ENCODE results near the gene YBX3. TPM values are rescaled to one million over a fixed set of nuclear protein-coding genes. Genes with fewer than 3 reads are reported as not detected.
"Not testable (repeated sequence)": the region's sequence is repeated elsewhere in the genome, so short reads cannot be mapped to it uniquely, and the experiment has no call there.

Gene YBX3
- total RNA-seq, 1 experiment from 2014 or later: 312 TPM

DNA sequence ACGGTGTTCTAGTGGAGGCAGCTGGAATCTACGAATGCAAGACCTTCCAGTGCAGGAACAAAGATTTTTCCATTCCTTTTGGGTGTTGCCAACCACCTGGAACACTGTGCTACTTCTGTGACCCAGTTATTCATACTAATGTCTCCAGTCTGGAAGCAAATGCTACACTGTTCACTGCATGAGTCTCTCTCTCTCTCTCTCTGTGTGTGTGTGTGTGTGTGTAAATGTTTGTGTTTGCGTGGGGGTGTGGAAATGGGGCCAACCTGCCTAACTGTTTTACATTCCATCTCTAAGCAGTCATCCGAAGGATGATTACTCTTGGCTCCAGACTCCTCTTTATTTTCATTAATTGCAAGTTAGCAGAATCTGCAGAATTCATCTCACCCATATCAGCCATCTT, 29.9 kb upstream of the YBX3 start:
- no peak for DNase-seq
- intact Hi-C loops (cut with micrococcal nuclease; ENCODE audit: unreplicated experiment): loop anchor here (5.0 kb wide), 1 partner anchor 141 kb away; the partner anchor contains the start of gene MAGOHB
- no TSS peak for BruUV-seq (replicated peaks)
- H3K9me3 Mint-ChIP-seq (ENCODE audit: low read depth, unreplicated experiment): peaks cover 8% of the 10 kb centered on the region
- H3K27me3 Mint-ChIP-seq (ENCODE audit: unreplicated experiment): peaks cover 2% of the 10 kb centered on the region
- H3K27ac Mint-ChIP-seq (ENCODE audit: unreplicated experiment): no peak overlapping the region
- peaks cover 18% of the 10 kb centered on the region for H3K4me1 Mint-ChIP-seq (ENCODE audit: low read depth, unreplicated experiment)
- TF ChIP-seq, protein P1, sequence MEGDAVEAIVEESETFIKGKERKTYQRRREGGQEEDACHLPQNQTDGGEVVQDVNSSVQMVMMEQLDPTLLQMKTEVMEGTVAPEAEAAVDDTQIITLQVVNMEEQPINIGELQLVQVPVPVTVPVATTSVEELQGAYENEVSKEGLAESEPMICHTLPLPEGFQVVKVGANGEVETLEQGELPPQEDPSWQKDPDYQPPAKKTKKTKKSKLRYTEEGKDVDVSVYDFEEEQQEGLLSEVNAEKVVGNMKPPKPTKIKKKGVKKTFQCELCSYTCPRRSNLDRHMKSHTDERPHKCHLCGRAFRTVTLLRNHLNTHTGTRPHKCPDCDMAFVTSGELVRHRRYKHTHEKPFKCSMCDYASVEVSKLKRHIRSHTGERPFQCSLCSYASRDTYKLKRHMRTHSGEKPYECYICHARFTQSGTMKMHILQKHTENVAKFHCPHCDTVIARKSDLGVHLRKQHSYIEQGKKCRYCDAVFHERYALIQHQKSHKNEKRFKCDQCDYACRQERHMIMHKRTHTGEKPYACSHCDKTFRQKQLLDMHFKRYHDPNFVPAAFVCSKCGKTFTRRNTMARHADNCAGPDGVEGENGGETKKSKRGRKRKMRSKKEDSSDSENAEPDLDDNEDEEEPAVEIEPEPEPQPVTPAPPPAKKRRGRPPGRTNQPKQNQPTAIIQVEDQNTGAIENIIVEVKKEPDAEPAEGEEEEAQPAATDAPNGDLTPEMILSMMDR (IDR thresholded peaks at IDR 0.05; ENCODE audit: unreplicated experiment): no peak
- H3K4me3 Mint-ChIP-seq (ENCODE audit: low read depth, unreplicated experiment): no peak overlapping the region
- no peaks in the 10 kb centered on the region for H3K36me3 Mint-ChIP-seq (ENCODE audit: insufficient read depth, unreplicated experiment)
- CTCF ChIA-PET: no interaction called here

DNA sequence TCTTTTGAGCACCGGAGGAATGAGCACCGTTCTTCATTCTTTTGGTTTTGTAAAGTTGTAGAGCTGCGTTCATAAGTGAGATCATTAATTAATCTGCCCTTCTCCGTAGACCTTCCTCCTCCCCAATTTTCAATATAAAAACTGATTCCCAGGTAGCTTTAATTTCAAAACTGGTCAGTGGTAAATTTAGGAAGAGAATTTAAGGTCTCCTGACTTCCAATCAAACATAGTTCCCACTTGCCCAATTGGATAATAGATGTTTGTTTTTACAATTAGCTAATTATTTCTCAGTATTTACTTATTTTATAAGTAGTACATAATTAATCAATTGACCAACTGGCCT, 27.2 kb upstream of the YBX3 start:
- DNase-seq: no peak
- no peaks in the 10 kb centered on the region for H3K9me3 Mint-ChIP-seq (ENCODE audit: low read depth, unreplicated experiment)
- peak overlapping the region; percentile 57 for H3K4me3 Mint-ChIP-seq (ENCODE audit: low read depth, unreplicated experiment)
- H3K27me3 Mint-ChIP-seq (ENCODE audit: unreplicated experiment): no peaks in the 10 kb centered on the region
- intact Hi-C loops (cut with micrococcal nuclease; ENCODE audit: unreplicated experiment): loop anchor here (2.0 to 5.0 kb wide), 3 partner anchors 34 to 138 kb away; partner anchors contain the start of genes MAGOHB and STYK1
- CTCF ChIA-PET: interaction anchor here (0.8 to 1.7 kb wide), 5 partner anchors 14 to 82 kb away, joined by 3 to 12 read pairs (median 3); partner anchors contain the start of gene YBX3
- H3K4me1 Mint-ChIP-seq (ENCODE audit: low read depth, unreplicated experiment): peaks cover 27% of the 10 kb centered on the region
- TF ChIP-seq, protein P1 (IDR thresholded peaks at IDR 0.05; ENCODE audit: unreplicated experiment): no peak
- no peak overlapping the region for H3K27ac Mint-ChIP-seq (ENCODE audit: unreplicated experiment)
- BruUV-seq (replicated peaks): no TSS peak
- H3K36me3 Mint-ChIP-seq (ENCODE audit: insufficient read depth, unreplicated experiment): no peaks in the 10 kb centered on the region

DNA sequence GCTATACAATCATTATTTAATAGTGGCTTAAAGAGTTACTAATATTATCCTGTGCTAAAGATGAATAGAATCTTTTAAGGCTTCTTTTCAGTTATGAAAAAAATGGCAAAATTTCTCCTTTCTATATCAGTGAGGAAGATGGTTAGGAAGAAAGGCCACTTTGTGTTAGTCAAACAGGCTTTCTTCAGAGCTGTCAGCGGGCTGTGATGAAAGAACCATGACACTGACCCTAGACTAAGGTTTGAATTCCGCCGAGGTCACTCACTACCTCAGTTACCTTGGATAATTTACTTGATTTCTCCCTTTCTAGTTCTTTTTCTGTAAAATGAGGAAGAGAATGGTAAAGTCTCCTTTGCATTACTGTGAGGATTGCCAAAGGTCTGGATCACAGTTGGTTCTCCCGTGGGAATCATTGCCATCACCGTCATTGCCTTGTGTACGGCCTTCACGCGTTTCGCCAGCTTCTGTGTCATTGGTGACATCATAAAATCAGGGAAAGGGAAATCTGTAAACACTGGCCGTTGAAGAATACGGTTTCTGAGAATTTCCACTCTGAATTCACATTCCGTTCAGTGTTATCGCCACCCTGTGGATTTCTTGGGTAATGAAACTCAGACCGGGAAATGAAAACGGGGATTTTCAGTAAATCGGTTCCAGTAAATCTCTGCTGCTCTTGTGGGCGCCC, 26.7 kb upstream of the YBX3 start:
- Mint-ChIP-seq H3K4me3 (ENCODE audit: low read depth, unreplicated experiment) (peak overlapping the region; percentile 57), H3K9me3 (ENCODE audit: low read depth, unreplicated experiment) (no peaks in the 10 kb centered on the region), H3K27me3 (ENCODE audit: unreplicated experiment) (no peaks in the 10 kb centered on the region), H3K36me3 (ENCODE audit: insufficient read depth, unreplicated experiment) (no peaks in the 10 kb centered on the region), H3K4me1 (ENCODE audit: low read depth, unreplicated experiment) (peaks cover 27% of the 10 kb centered on the region), H3K27ac (ENCODE audit: unreplicated experiment) (no peak overlapping the region)
- intact Hi-C loops (cut with micrococcal nuclease; ENCODE audit: unreplicated experiment): loop anchor here (2.0 to 5.0 kb wide), 3 partner anchors 33 to 138 kb away; partner anchors contain the start of genes MAGOHB and STYK1
- TSS peak; percentile 72 for BruUV-seq (replicated peaks)
- TF ChIP-seq, protein P1 (IDR thresholded peaks at IDR 0.05; ENCODE audit: unreplicated experiment): peak; percentile 79
- DNase-seq: peak; percentile 81
- CTCF ChIA-PET: interaction anchor here (0.8 to 1.7 kb wide), 6 partner anchors 9 to 81 kb away, joined by 3 to 12 read pairs (median 4); partner anchors contain the start of gene YBX3

DNA sequence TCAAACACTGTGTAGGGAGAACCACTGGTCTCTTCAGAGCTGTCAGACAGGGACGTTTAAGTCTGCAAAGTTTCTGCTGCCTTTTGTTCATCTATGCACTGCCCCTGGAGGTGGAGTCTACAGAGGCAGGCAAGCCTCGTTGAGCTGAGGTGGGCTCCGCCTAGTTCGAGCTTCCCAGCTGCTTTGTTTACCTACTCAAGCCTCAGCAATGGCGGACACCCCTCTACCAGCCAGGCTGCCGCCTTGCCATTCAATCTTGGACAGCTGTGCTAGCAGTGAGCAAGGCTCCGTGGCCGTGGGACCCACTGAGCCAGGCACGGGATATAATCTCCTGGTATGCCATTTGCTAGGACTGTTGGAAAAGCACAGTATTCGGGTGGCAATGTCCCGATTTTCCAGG, 24.6 kb upstream of the YBX3 start:
- Mint-ChIP-seq H3K4me1 (ENCODE audit: low read depth, unreplicated experiment) (peaks cover 19% of the 10 kb centered on the region), H3K27ac (ENCODE audit: unreplicated experiment) (no peak overlapping the region), H3K4me3 (ENCODE audit: low read depth, unreplicated experiment) (no peak overlapping the region), H3K27me3 (ENCODE audit: unreplicated experiment) (no peaks in the 10 kb centered on the region), H3K36me3 (ENCODE audit: insufficient read depth, unreplicated experiment) (no peaks in the 10 kb centered on the region), H3K9me3 (ENCODE audit: low read depth, unreplicated experiment) (no peaks in the 10 kb centered on the region)
- CTCF ChIA-PET: no interaction called here
- no TSS peak for BruUV-seq (replicated peaks)
- no peak for DNase-seq
- TF ChIP-seq, protein P1 (IDR thresholded peaks at IDR 0.05; ENCODE audit: unreplicated experiment): no peak
- intact Hi-C loops (cut with micrococcal nuclease; ENCODE audit: unreplicated experiment): no loop called here

DNA sequence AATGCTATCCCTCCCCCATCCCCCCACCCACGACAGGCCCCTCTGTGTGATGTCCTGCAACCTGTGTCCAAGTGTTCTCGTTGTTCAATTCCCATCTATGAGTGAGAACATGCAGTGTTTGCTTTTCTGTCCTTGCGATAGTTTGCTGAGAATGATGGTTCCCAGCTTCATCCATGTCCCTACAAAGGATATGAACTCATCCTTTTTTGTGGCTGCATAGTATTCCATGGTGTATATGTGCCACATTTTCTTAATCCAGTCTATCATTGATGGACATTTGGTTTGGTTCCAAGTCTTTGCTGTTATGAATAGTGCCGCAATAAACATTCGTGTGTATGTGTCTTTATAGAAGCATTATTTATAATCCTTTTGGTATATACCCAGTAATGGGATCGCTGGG, 20.3 kb upstream of the YBX3 start:
- peaks cover 47% of the 10 kb centered on the region for H3K4me1 Mint-ChIP-seq (ENCODE audit: low read depth, unreplicated experiment)
- H3K36me3 Mint-ChIP-seq (ENCODE audit: insufficient read depth, unreplicated experiment); H3K27me3 Mint-ChIP-seq (ENCODE audit: unreplicated experiment); DNase-seq; intact Hi-C loops (cut with micrococcal nuclease; ENCODE audit: unreplicated experiment); CTCF ChIA-PET; H3K27ac Mint-ChIP-seq (ENCODE audit: unreplicated experiment); BruUV-seq (replicated peaks); H3K4me3 Mint-ChIP-seq (ENCODE audit: low read depth, unreplicated experiment); H3K9me3 Mint-ChIP-seq (ENCODE audit: low read depth, unreplicated experiment): not testable (repeated sequence)

All from Calu3 (cell line).